BLaER1 treated with 17β-estradiol and CSF1 and Interleukin-3, amounts not matched to agents 10 nM and 100 nM (cell line): ENCODE measurements around the gene TMEM9.

Experiments used
- H3K27ac ChIP-seq, 11 experiments: shearing (Covaris generic); formaldehyde crosslinking; 2 replicates each; pipeline ENCODE4 v1.8.1; 2022
- H3K27me3 ChIP-seq, 11 experiments: shearing (Covaris generic); formaldehyde crosslinking; 2 replicates each; pipeline ENCODE4 v1.8.1; 2022
- H3K36me3 ChIP-seq, 11 experiments: shearing (Covaris generic); formaldehyde crosslinking; 2 replicates each; pipeline ENCODE4 v1.8.1; 2022
- H3K4me1 ChIP-seq, 10 experiments: shearing (Covaris generic); formaldehyde crosslinking; 2 replicates each; pipeline ENCODE4 v1.8.1; 2022
- H3K4me2 ChIP-seq, 11 experiments: shearing (Covaris generic); formaldehyde crosslinking; 2 replicates each; pipeline ENCODE4 v1.8.1; 2022
- H3K4me3 ChIP-seq, 10 experiments: shearing (Covaris generic); formaldehyde crosslinking; 2 replicates each; pipeline ENCODE4 v1.8.1; 2022
- H3K9ac ChIP-seq, 11 experiments: shearing (Covaris generic); formaldehyde crosslinking; 2 replicates each; pipeline ENCODE4 v1.8.1; 2022
- H3K9me3 ChIP-seq, 11 experiments: shearing (Covaris generic); formaldehyde crosslinking; replicated peaks in 1 of 11; 2 replicates each; pipeline ENCODE4 v1.8.1; 2022
- H4K20me1 ChIP-seq, 11 experiments: shearing (Covaris generic); formaldehyde crosslinking; 2 replicates each; pipeline ENCODE4 v1.8.1; 2022
- Cebpa-rat ChIP-seq, 11 experiments: shearing (Covaris generic); IDR thresholded peaks; 2 replicates each; pipeline ENCODE4 v1.8.1; 2022

The TMEM9 gene

GRCh38 chr1:201178718-201179117 lies 24.4 kb upstream of the TMEM9 start:
- Histone ChIP-seq H3K27me3 (no peaks in the 10 kb centered on the region), H3K36me3 (no peaks in the 10 kb centered on the region), H3K4me3 (no peak overlapping the region), H3K4me2 (no peak overlapping the region), H3K9me3 (peaks cover 0 to 10% (median 0%) of the 10 kb centered on the region in 11 experiments; a peak in 8 of 22 replicates), H3K27ac (no peak overlapping the region), H3K9ac (no peak overlapping the region), H3K4me1 (peaks cover 0 to 13% (median 7%) of the 10 kb centered on the region in 10 experiments; a peak in 6 of 20 replicates), H4K20me1 (no peaks in the 10 kb centered on the region)
- no peak for TF ChIP-seq Cebpa-rat (IDR thresholded peaks at IDR 0.05)

DNA sequence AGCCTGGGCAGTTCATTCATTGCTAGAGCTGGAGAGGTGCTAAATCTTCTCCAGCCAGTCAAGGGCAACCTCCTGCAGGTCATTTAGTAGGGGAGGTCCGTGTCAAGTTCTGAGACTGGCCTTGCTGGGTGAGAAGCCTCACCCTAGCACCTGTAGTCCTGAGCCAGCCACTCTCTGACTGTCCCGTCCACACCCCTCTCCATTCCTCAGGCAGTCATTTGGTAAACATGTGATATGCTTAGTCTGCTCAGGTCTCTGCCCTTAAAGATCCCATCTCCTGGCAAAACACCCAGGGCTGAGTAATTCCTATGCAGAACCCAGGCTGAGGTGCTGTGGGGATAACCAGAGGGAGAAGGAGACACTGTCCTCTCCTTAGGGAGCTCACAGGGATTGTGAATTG lies 22.7 kb upstream of the TMEM9 start:
- Histone ChIP-seq H3K27me3 (peaks cover 6 to 13% (median 11%) of the 10 kb centered on the region in 11 experiments), H3K4me2 (no peak overlapping the region), H3K4me3 (no peak overlapping the region), H3K36me3 (no peaks in the 10 kb centered on the region), H3K9me3 (peaks cover 0 to 23% (median 8%) of the 10 kb centered on the region in 11 experiments; a peak in 13 of 22 replicates), H3K27ac (no peak overlapping the region), H4K20me1 (no peaks in the 10 kb centered on the region), H3K4me1 (peaks cover 0 to 13% (median 7%) of the 10 kb centered on the region in 10 experiments; a peak in 6 of 20 replicates), H3K9ac (no peak overlapping the region)
- TF ChIP-seq Cebpa-rat (IDR thresholded peaks at IDR 0.05), result no peak

DNA sequence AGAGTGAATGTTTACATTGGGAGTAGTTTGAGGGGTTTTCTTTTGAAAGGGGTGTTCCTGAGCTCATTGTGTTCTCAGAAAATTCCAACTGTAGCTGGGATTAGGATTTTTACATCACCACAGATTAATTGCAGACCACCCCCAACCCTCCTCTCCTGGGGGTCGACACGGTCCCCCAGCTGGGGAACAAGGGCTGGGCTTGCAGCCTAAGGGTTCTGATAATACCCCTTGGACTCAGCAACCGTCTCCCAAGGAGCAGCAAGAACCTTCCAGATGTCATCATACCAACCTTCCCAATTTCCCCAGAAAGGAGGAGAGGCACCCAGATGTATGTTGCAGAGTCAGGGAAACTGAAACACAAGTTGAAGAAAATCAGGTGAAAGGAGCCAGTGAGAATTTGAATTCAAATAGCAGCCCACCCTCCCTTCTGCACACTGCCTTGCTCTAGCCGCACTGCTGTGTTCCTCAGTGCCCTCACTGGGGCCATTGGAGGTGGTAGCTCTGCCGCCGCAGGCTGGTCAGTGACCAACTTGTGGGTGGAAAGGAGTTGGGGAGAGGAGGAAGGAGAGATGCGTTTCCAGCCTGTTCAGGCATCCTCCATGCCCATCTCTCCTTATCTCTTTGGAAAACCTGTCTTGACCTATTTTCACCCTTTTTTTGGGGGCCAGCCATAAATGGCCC lies 21.7 kb upstream of the TMEM9 start:
- Histone ChIP-seq H3K9me3 (peaks cover 0 to 23% (median 8%) of the 10 kb centered on the region in 11 experiments; a peak in 13 of 22 replicates), H3K4me3 (no peak overlapping the region), H3K27ac (no peak overlapping the region), H3K36me3 (no peaks in the 10 kb centered on the region), H4K20me1 (no peaks in the 10 kb centered on the region), H3K4me1 (peaks cover 1 to 15% (median 8%) of the 10 kb centered on the region in 10 experiments; a peak in 11 of 20 replicates), H3K4me2 (no peak overlapping the region), H3K27me3 (peaks cover 16 to 22% (median 21%) of the 10 kb centered on the region in 11 experiments), H3K9ac (no peak overlapping the region)
- no peak for TF ChIP-seq Cebpa-rat (IDR thresholded peaks at IDR 0.05)

- Histone ChIP-seq H3K4me2 (no peak overlapping the region), H3K4me3 (no peak overlapping the region), H3K27me3 (peaks cover 32 to 45% (median 41%) of the 10 kb centered on the region in 11 experiments)
These were observed 19.5 kb upstream of the TMEM9 start for GRCh38 chr1:201173736-201174135.

DNA sequence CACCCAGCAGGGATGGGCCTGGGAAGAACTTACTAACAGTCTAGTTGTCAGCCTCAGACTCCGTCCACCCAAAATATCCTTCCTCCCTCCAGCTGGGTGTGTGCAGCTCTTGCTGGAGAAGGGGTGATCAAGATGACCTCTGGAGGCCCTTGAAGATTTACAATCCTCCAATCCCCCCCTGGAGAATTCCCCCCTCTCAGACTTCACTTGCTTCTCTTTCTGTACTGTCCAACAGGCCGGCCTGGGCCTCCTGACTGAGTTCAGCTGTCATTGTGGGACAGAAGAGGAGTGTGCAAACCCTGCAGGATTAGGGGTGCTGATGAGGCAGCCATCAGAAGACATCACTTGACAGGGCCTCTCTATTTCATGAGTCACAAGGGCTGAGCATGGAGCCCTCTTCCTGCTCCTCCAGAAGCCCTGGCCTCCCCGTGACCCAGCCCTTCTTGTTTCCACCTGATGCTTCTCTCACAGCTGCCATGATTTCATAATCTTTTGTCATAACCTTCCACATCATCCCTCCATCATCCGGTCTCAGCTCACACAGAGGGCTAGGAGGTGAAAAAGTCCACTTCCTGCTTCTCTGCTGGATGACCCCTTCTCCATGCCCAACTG lies 18.8 kb upstream of the TMEM9 start:
- Histone ChIP-seq H3K9me3 (peaks cover 0 to 13% (median 6%) of the 10 kb centered on the region in 11 experiments; a peak in 10 of 22 replicates), H4K20me1 (no peaks in the 10 kb centered on the region), H3K4me3 (no peak overlapping the region), H3K27ac (no peak overlapping the region), H3K9ac (no peak overlapping the region), H3K4me1 (peaks cover 0 to 11% (median 8%) of the 10 kb centered on the region in 10 experiments; a peak in 8 of 20 replicates), H3K36me3 (no peaks in the 10 kb centered on the region), H3K4me2 (no peak overlapping the region), H3K27me3 (peaks cover 32 to 45% (median 41%) of the 10 kb centered on the region in 11 experiments)
- no peak for TF ChIP-seq Cebpa-rat (IDR thresholded peaks at IDR 0.05)

More at GRCh38 chr1:201173736-201174135, 19.5 kb upstream of the TMEM9 start:
- Histone ChIP-seq H3K9ac (no peak overlapping the region), H3K9me3 (peaks cover 0 to 18% (median 6%) of the 10 kb centered on the region in 11 experiments; a peak in 13 of 22 replicates), H3K27ac (no peak overlapping the region), H3K36me3 (no peaks in the 10 kb centered on the region), H4K20me1 (no peaks in the 10 kb centered on the region), H3K4me1 (peaks cover 0 to 11% (median 8%) of the 10 kb centered on the region in 10 experiments; a peak in 8 of 20 replicates)
- no peak for TF ChIP-seq Cebpa-rat (IDR thresholded peaks at IDR 0.05)

GRCh38 chr1:201172326-201172725 lies 18.1 kb upstream of the TMEM9 start:
- TF ChIP-seq Cebpa-rat (IDR thresholded peaks at IDR 0.05), result no peak
- H3K27me3 ChIP-seq, result peaks cover 32 to 45% (median 41%) of the 10 kb centered on the region in 11 experiments
- H4K20me1 ChIP-seq, result no peaks in the 10 kb centered on the region
- H3K9me3 ChIP-seq, result peaks cover 0 to 13% (median 6%) of the 10 kb centered on the region in 11 experiments; a peak in 10 of 22 replicates
- peaks cover 0 to 11% (median 8%) of the 10 kb centered on the region in 10 experiments; a peak in 8 of 20 replicates for H3K4me1 ChIP-seq
- no peak overlapping the region for H3K4me3 ChIP-seq
- H3K36me3 ChIP-seq, result no peaks in the 10 kb centered on the region
- H3K4me2 ChIP-seq, result no peak overlapping the region
- no peak overlapping the region for H3K9ac ChIP-seq
- H3K27ac ChIP-seq, result no peak overlapping the region

GRCh38 chr1:201171063-201172036 lies 17.1 kb upstream of the TMEM9 start:
- peak overlapping the region; percentile 78 to 93 (median 85) for H3K4me2 ChIP-seq
- peak overlapping the region in 10 of 11 experiments; percentile 42 to 68 (median 52); a peak in 17 of 22 replicates for H3K9ac ChIP-seq
- H3K36me3 ChIP-seq, result no peaks in the 10 kb centered on the region
- no peak for TF ChIP-seq Cebpa-rat (IDR thresholded peaks at IDR 0.05)
- peaks cover 0 to 11% (median 8%) of the 10 kb centered on the region in 10 experiments; a peak in 8 of 20 replicates for H3K4me1 ChIP-seq
- H3K4me3 ChIP-seq, result peak overlapping the region; percentile 48 to 70 (median 58)
- peaks cover 32 to 45% (median 41%) of the 10 kb centered on the region in 11 experiments for H3K27me3 ChIP-seq
- no peak overlapping the region for H3K27ac ChIP-seq
- no peaks in the 10 kb centered on the region for H4K20me1 ChIP-seq
- H3K9me3 ChIP-seq, result peaks cover 0 to 13% (median 6%) of the 10 kb centered on the region in 11 experiments; a peak in 10 of 22 replicates

DNA sequence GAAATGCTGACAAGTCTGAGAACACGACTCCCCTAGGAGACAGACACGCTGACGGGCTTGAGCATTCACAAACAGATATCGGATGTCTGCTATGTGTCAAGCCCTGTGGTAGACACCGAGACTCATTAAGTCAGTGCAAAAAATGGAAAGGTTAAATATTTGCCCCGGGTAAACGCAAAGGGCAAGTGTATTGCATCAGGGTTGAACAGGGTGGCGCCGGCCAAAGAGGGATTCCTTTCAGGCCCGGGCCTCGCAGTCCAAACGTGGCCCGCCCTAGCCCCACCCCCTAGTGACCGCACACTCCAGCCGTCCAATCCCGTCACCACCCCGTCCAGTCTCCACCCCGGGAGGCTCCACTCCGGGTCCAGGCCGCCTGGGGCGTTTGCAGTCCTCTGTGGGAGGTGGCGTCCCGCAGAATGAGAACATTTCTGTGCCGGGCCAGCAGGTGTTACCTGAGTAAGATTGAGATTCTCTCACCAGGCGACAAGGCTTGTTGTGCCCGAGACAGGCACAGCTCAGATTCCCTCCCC lies 16.3 kb upstream of the TMEM9 start:
- no peaks in the 10 kb centered on the region for H3K36me3 ChIP-seq
- H3K4me1 ChIP-seq, result peaks cover 0 to 11% (median 8%) of the 10 kb centered on the region in 10 experiments; a peak in 8 of 20 replicates
- peak overlapping the region; percentile 78 to 93 (median 85) for H3K4me2 ChIP-seq
- peak overlapping the region in 10 of 11 experiments; percentile 42 to 68 (median 52); a peak in 16 of 22 replicates for H3K9ac ChIP-seq
- H3K9me3 ChIP-seq, result peaks cover 0 to 13% (median 6%) of the 10 kb centered on the region in 11 experiments; a peak in 10 of 22 replicates
- H4K20me1 ChIP-seq, result no peaks in the 10 kb centered on the region
- no peak overlapping the region for H3K27ac ChIP-seq
- peaks cover 32 to 45% (median 41%) of the 10 kb centered on the region in 11 experiments for H3K27me3 ChIP-seq
- no peak for TF ChIP-seq Cebpa-rat (IDR thresholded peaks at IDR 0.05)
- H3K4me3 ChIP-seq, result peak overlapping the region; percentile 48 to 70 (median 58)
